B cell (primary cell): ENCODE data around the gene EXT2.

Experiments
- EZH2 ChIP-seq: IDR thresholded peaks from 2 replicates; pipeline ENCODE4 v1.6.1; 2012; ENCODE audit warnings: borderline replicate concordance, low read depth, mild to moderate bottlenecking, moderate library complexity, low read length; ENCODE audit not compliant: insufficient read depth, poor library complexity, severe bottlenecking
- TF ChIP-seq, protein P1 (sequence below): fragments of 200-600 bp; IDR thresholded peaks from one replicate; pipeline ENCODE4 v1.8.0; 2022; ENCODE audit warnings: antibody characterized with exemption, mild to moderate bottlenecking

DNA sequence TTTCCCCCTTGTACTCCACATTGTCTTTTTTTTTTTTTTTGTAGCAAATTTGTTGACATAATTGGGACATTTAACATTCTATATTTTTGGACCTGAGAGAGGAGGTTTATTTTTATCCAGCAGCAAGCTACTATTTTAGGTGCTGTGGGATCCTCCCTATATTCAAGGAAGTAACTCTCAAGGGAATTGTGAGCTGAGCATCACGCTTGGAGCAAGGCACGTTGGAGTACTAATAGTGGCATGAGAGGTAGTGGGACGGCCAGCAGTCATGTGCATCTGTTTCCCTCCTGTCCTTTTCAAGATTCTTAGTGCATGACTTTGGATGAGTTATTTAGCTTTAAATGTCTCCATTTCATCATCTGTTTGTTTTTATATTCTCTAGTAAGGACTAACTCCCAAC is 52.3 kb downstream of the EXT2 start:
- TF ChIP-seq, protein P1, sequence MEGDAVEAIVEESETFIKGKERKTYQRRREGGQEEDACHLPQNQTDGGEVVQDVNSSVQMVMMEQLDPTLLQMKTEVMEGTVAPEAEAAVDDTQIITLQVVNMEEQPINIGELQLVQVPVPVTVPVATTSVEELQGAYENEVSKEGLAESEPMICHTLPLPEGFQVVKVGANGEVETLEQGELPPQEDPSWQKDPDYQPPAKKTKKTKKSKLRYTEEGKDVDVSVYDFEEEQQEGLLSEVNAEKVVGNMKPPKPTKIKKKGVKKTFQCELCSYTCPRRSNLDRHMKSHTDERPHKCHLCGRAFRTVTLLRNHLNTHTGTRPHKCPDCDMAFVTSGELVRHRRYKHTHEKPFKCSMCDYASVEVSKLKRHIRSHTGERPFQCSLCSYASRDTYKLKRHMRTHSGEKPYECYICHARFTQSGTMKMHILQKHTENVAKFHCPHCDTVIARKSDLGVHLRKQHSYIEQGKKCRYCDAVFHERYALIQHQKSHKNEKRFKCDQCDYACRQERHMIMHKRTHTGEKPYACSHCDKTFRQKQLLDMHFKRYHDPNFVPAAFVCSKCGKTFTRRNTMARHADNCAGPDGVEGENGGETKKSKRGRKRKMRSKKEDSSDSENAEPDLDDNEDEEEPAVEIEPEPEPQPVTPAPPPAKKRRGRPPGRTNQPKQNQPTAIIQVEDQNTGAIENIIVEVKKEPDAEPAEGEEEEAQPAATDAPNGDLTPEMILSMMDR: no peak
- TF ChIP-seq EZH2: no peak
